Breast epithelium (tissue), 3 donors: Measurements from ENCODE around the gene PFN4.

Experiments
- CTCF ChIP-seq, 3 donors: fragments of 450-650 bp; IDR thresholded peaks; one replicate each; pipeline ENCODE4 v1.5.1; 2016 to 2017; ENCODE audit warnings: antibody characterized with exemption in 3 of 3, mild to moderate bottlenecking in 3 of 3, moderate library complexity in 3 of 3
- POLR2A ChIP-seq: fragments of 450-650 bp; IDR thresholded peaks from one replicate; pipeline ENCODE4 v1.6.1; 2016; ENCODE audit warnings: antibody characterized with exemption, mild to moderate bottlenecking, moderate library complexity
- POLR2AphosphoS5 ChIP-seq, 3 donors: sonication (generic); formaldehyde crosslinking; IDR thresholded peaks; one replicate each; pipeline ENCODE4 v1.6.1; 2017; ENCODE audit warnings: antibody characterized with exemption in 3 of 3

GRCh38 chr2:24117902-24118301, 5.2 kb downstream of the PFN4 start:
- TF ChIP-seq POLR2A (no peak), CTCF (IDR thresholded peaks at IDR 0.05) (no peak), POLR2AphosphoS5 (IDR thresholded peaks at IDR 0.05) (no peak)
